Stimulated activated naive CD8-positive, alpha-beta T cell treated with anti-CD3 and anti-CD28 coated beads, Interleukin-15, Interleukin-2, amounts not matched to agents 100 ng/mL and 50 ng/mL, for 24 hours (primary cell): ENCODE data around the gene CLDN7.
A peak's percentile ranks its signal among the peaks of the same experiment; 100 is the strongest.

Experiments used
- H3K27ac Mint-ChIP-seq: one replicate; pipeline ENCODE4 v1.8.0; 2021; ENCODE audit warnings: mild to moderate bottlenecking, mixed read lengths
- H3K27me3 Mint-ChIP-seq: one replicate; pipeline ENCODE4 v1.8.0; 2021; ENCODE audit warnings: mixed read lengths
- H3K36me3 Mint-ChIP-seq: one replicate; pipeline ENCODE4 v1.8.0; 2021; ENCODE audit warnings: low read depth, mixed read lengths
- H3K4me1 Mint-ChIP-seq: one replicate; pipeline ENCODE4 v1.8.0; 2021; ENCODE audit warnings: low read depth, mixed read lengths
- H3K4me3 Mint-ChIP-seq: one replicate; pipeline ENCODE4 v1.8.0; 2021; ENCODE audit warnings: mild to moderate bottlenecking, mixed read lengths
- H3K9me3 Mint-ChIP-seq: one replicate; pipeline ENCODE4 v1.8.0; 2021; ENCODE audit warnings: mixed read lengths

Gene CLDN7

GRCh38 chr17:7215652-7216180 is 46.6 kb downstream of the CLDN7 start:
- peaks cover 73% of the 10 kb centered on the region for H3K4me1 Mint-ChIP-seq
- H3K27ac Mint-ChIP-seq, result peak overlapping the region; percentile 97
- peak overlapping the region; percentile 88 for H3K4me3 Mint-ChIP-seq

DNA sequence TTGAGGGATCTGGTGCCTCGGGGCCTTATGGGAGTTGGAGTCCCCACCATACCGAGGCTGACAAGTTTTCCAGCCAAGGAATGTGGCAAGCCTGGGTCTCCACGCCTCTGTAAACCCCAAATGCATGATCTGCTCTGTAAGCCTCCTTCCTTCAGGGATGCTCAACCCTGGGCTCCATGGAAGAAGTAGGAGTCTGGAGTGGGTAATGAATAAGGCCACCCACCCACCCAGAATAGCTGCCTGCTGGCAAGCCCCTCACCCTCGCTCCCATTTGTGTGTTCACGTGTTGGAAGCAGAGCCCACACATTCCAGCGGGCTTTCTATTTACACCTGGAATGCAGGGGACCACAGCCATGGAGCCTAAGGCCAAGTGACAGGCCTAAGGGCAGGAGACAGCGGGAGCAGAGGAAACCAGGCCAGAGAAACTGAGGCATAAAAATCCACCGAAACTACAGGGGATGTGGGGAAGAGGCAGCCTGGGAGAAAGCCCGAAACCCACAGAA is 47.1 kb downstream of the CLDN7 start:
- Mint-ChIP-seq H3K4me3 (peak overlapping the region; percentile 88), H3K27ac (peak overlapping the region; percentile 97), H3K9me3 (no peaks in the 10 kb centered on the region), H3K36me3 (no peaks in the 10 kb centered on the region), H3K4me1 (peaks cover 69% of the 10 kb centered on the region), H3K27me3 (no peaks in the 10 kb centered on the region)

More at GRCh38 chr17:7215652-7216180, 46.6 kb downstream of the CLDN7 start:
- Mint-ChIP-seq H3K27me3 (no peaks in the 10 kb centered on the region), H3K9me3 (no peaks in the 10 kb centered on the region), H3K36me3 (no peaks in the 10 kb centered on the region)

GRCh38 chr17:7214300-7215135 is 47.8 kb downstream of the CLDN7 start:
- peaks cover 70% of the 10 kb centered on the region for H3K4me1 Mint-ChIP-seq
- H3K36me3 Mint-ChIP-seq, result no peaks in the 10 kb centered on the region
- H3K9me3 Mint-ChIP-seq, result no peaks in the 10 kb centered on the region
- H3K27ac Mint-ChIP-seq, result peak overlapping the region; percentile 97
- peak overlapping the region; percentile 88 for H3K4me3 Mint-ChIP-seq
- no peaks in the 10 kb centered on the region for H3K27me3 Mint-ChIP-seq

- Mint-ChIP-seq H3K4me3 (peak overlapping the region; percentile 88), H3K36me3 (no peaks in the 10 kb centered on the region), H3K9me3 (no peaks in the 10 kb centered on the region), H3K27me3 (no peaks in the 10 kb centered on the region), H3K27ac (peak overlapping the region; percentile 97), H3K4me1 (peaks cover 64% of the 10 kb centered on the region)
These were observed 48.4 kb downstream of the CLDN7 start for GRCh38 chr17:7213895-7214299.

GRCh38 chr17:7211491-7212273 is 50.6 kb downstream of the CLDN7 start:
- Mint-ChIP-seq H3K9me3 (no peaks in the 10 kb centered on the region), H3K27ac (no peak overlapping the region), H3K4me3 (no peak overlapping the region), H3K36me3 (no peaks in the 10 kb centered on the region), H3K4me1 (peaks cover 46% of the 10 kb centered on the region), H3K27me3 (no peaks in the 10 kb centered on the region)
